H1 (cell line): ENCODE measurements around the gene SH3GL1. TPM values are rescaled to one million over a fixed set of nuclear protein-coding genes. Genes with fewer than 3 reads are reported as not detected.

ENCODE experiments used
- ATF3 ChIP-seq: IDR thresholded peaks from 2 replicates; pipeline ENCODE4 v1.6.1; 2011; ENCODE audit warnings: low read depth, mild to moderate bottlenecking, low read length; ENCODE audit not compliant: insufficient read depth
- BACH1 ChIP-seq: IDR thresholded peaks from 2 replicates; pipeline ENCODE4 v1.6.1; 2012; ENCODE audit warnings: low read length, improper control_type of control experiment
- CBX8 ChIP-seq: fragments of 300-800, 300-1000 bp; sonication (generic); IDR thresholded peaks from 2 replicates; pipeline ENCODE4 v1.7.1; 2016; ENCODE audit warnings: low read depth, low read length, borderline replicate concordance
- CHD7 ChIP-seq: fragments of 300-600 bp; sonication (generic); IDR thresholded peaks from 2 replicates; pipeline ENCODE4 v1.7.1; 2012; ENCODE audit warnings: low read length, moderate library complexity, mild to moderate bottlenecking, inconsistent platforms; ENCODE audit not compliant: insufficient replicate concordance
- EP300 ChIP-seq, 2 experiments: IDR thresholded peaks; 1 replicate in 1 of 2; 2 replicates in 1 of 2; pipeline ENCODE4 v1.6.1; 2011 to 2012; ENCODE audit warnings: low read depth in 2 of 2, low read length in 2 of 2, mild to moderate bottlenecking in 2 of 2, borderline replicate concordance in 1 of 2, inconsistent platforms in 1 of 2, moderate library complexity in 1 of 2
- RBBP5 ChIP-seq: IDR thresholded peaks from 2 replicates; pipeline ENCODE4 v1.7.1; 2012; ENCODE audit warnings: low read depth, mild to moderate bottlenecking, inconsistent platforms, low read length, moderate library complexity, borderline replicate concordance
- RFX5 ChIP-seq: IDR thresholded peaks from 2 replicates; pipeline ENCODE4 v1.6.1; 2011; ENCODE audit warnings: low read depth, low read length, improper control_type of control experiment, borderline replicate concordance
- TCF12 ChIP-seq: IDR thresholded peaks from 2 replicates; pipeline ENCODE4 v1.6.1; 2011; ENCODE audit warnings: low read depth, mild to moderate bottlenecking, low read length
- polyA plus RNA-seq, 7 experiments: library from polyadenylated mRNA; depleted of rRNA in 3 of 7; stranded (reverse) in 5 of 7; unstranded in 2 of 7; fragments of >200 nt in 5 of 7; fragments of 200-250 nt in 2 of 7; gene quantifications; 1 replicate in 5 of 7; 2 replicates in 1 of 7; 4 replicates in 1 of 7; pipeline versions ENCODE4 v1.2.1 to v1.2.3, GENCODE V29; 2011 to 2013; ENCODE audit warnings: missing spikeins in 2 of 7, mixed read lengths in 2 of 7
- total RNA-seq: library from RNA; stranded (reverse); fragmentation: NEBNext Ultra II Directional; extraction: Animal tissue kit (Norgen Biotek cat#: 25700); gene quantifications from 2 replicates; pipeline ENCODE4 v1.2.1, GENCODE V29; 2021

The SH3GL1 gene
- total and polyA plus RNA-seq, 2 of the 8 experiments (the other 6 are each of a cell fraction or from before 2014, with no cell fraction given), result 81.5 to 102 TPM

GRCh38 chr19:4400135-4400936 lies at the start of gene SH3GL1 (continued):
- TF ChIP-seq CHD7 (no peak), RFX5 (no peak), CBX8 (no peak), EP300 (IDR thresholded peaks at IDR 0.05; ENCODE audit: borderline replicate concordance in 1 of 2, low read depth in 2 of 2, low read length in 2 of 2) (peak in 1 of 2 experiments; percentile 57; a peak in 1 of 3 replicates), RBBP5 (no peak; the same call in 1 of the 2 replicates), TCF12 (no peak), ATF3 (peak; percentile 55), BACH1 (peak; percentile 67; the same call in 1 of the 2 replicates)
